ENCODE measurements around the gene RNF175.

RNF175 gene

GRCh38 chr4:153773236-153773690, 13.4 kb upstream of the RNF175 start:
- H3K9me3 ChIP-seq (replicated peaks; ENCODE audit: insufficient read depth, low read length), result no peaks in the 10 kb centered on the region
- no peak overlapping the region for H3K27ac ChIP-seq (ENCODE audit: low read length)
- no peak overlapping the region for H3K4me2 ChIP-seq (ENCODE audit: low read depth, low read length)
- no peak for DNase-seq
- TF ChIP-seq CTCF (IDR thresholded peaks at IDR 0.05; ENCODE audit: low read length) (no peak), EZH2 (optimal IDR thresholded peaks at IDR 0.05; ENCODE audit: low read depth, low read length) (no peak), EZH2phosphoT487 (IDR thresholded peaks at IDR 0.05; ENCODE audit: low read length) (no peak)
- H3F3A ChIP-seq (ENCODE audit: insufficient read depth, low read length), result no peaks in the 10 kb centered on the region
- H3K4me3 ChIP-seq (ENCODE audit: low read length), result no peak overlapping the region
- H3K27me3 ChIP-seq (replicated peaks; ENCODE audit: insufficient read depth, low read length), result no peaks in the 10 kb centered on the region
- no peaks in the 10 kb centered on the region for H3K4me1 ChIP-seq (ENCODE audit: low read length)
- no peak overlapping the region for H2AFZ ChIP-seq (ENCODE audit: low read length)
- no peak overlapping the region for H3K9ac ChIP-seq (ENCODE audit: low read length)
- H4K20me1 ChIP-seq (ENCODE audit: insufficient read depth, low read length), result no peaks in the 10 kb centered on the region
- no peaks in the 10 kb centered on the region for H3K9me2 ChIP-seq (replicated peaks; ENCODE audit: insufficient read depth, low read length)
- no peaks in the 10 kb centered on the region for H3K36me3 ChIP-seq (replicated peaks; ENCODE audit: insufficient read depth, low read length)
- H3K79me2 ChIP-seq (ENCODE audit: low read length), result no peaks in the 10 kb centered on the region

GRCh38 chr4:153771046-153771445, 11.2 kb upstream of the RNF175 start:
- no peaks in the 10 kb centered on the region for H3K4me1 ChIP-seq (ENCODE audit: low read length)
- H3K27me3 ChIP-seq (replicated peaks; ENCODE audit: insufficient read depth, low read length), result no peaks in the 10 kb centered on the region
- no peaks in the 10 kb centered on the region for H3K9me3 ChIP-seq (replicated peaks; ENCODE audit: insufficient read depth, low read length)
- H3K9me2 ChIP-seq (replicated peaks; ENCODE audit: insufficient read depth, low read length), result no peaks in the 10 kb centered on the region
- H3K4me3 ChIP-seq (ENCODE audit: low read length), result no peak overlapping the region
- no peak for DNase-seq
- no peaks in the 10 kb centered on the region for H4K20me1 ChIP-seq (ENCODE audit: insufficient read depth, low read length)
- H3K4me2 ChIP-seq (ENCODE audit: low read depth, low read length), result no peak overlapping the region
- H3K79me2 ChIP-seq (ENCODE audit: low read length), result no peaks in the 10 kb centered on the region
- no peak overlapping the region for H2AFZ ChIP-seq (ENCODE audit: low read length)
- H3K36me3 ChIP-seq (replicated peaks; ENCODE audit: insufficient read depth, low read length), result no peaks in the 10 kb centered on the region
- no peak for TF ChIP-seq EZH2 (optimal IDR thresholded peaks at IDR 0.05; ENCODE audit: low read depth, low read length)
- no peak for TF ChIP-seq EZH2phosphoT487 (IDR thresholded peaks at IDR 0.05; ENCODE audit: low read length)
- TF ChIP-seq CTCF (IDR thresholded peaks at IDR 0.05; ENCODE audit: low read length), result no peak
- no peaks in the 10 kb centered on the region for H3F3A ChIP-seq (ENCODE audit: insufficient read depth, low read length)
- no peak overlapping the region for H3K9ac ChIP-seq (ENCODE audit: low read length)
- no peak overlapping the region for H3K27ac ChIP-seq (ENCODE audit: low read length)

GRCh38 chr4:153766758-153767157, 6.9 kb upstream of the RNF175 start:
- H3K79me2 ChIP-seq (ENCODE audit: low read length), result no peaks in the 10 kb centered on the region
- no peaks in the 10 kb centered on the region for H3K9me2 ChIP-seq (replicated peaks; ENCODE audit: insufficient read depth, low read length)
- no peaks in the 10 kb centered on the region for H3K4me1 ChIP-seq (ENCODE audit: low read length)
- no peaks in the 10 kb centered on the region; the same call in 1 of the 2 replicates for H3K27me3 ChIP-seq (replicated peaks; ENCODE audit: insufficient read depth, low read length)
- no peak overlapping the region for H3K9ac ChIP-seq (ENCODE audit: low read length)
- H3F3A ChIP-seq (ENCODE audit: insufficient read depth, low read length), result no peaks in the 10 kb centered on the region
- no peak overlapping the region for H2AFZ ChIP-seq (ENCODE audit: low read length)
- H3K36me3 ChIP-seq (replicated peaks; ENCODE audit: insufficient read depth, low read length), result no peaks in the 10 kb centered on the region
- H3K9me3 ChIP-seq (replicated peaks; ENCODE audit: insufficient read depth, low read length), result no peaks in the 10 kb centered on the region
- no peak for DNase-seq
- no peak for TF ChIP-seq EZH2 (optimal IDR thresholded peaks at IDR 0.05; ENCODE audit: low read depth, low read length)
- TF ChIP-seq CTCF (IDR thresholded peaks at IDR 0.05; ENCODE audit: low read length), result no peak
- H3K4me3 ChIP-seq (ENCODE audit: low read length), result no peak overlapping the region
- no peak overlapping the region for H3K4me2 ChIP-seq (ENCODE audit: low read depth, low read length)
- no peak overlapping the region for H3K27ac ChIP-seq (ENCODE audit: low read length)
- H4K20me1 ChIP-seq (ENCODE audit: insufficient read depth, low read length), result no peaks in the 10 kb centered on the region
